CD8-positive, alpha-beta memory T cell (primary cell): ENCODE measurements around the gene ZCCHC3. TPM values are rescaled to one million over a fixed set of nuclear protein-coding genes. Genes with fewer than 3 reads are reported as not detected.

Experiments
- CTCF ChIA-PET: fragments of 350-600 bp; sonication (Branson Sonifier 250); formaldehyde crosslinking; loops from one replicate; lab custom pipeline; 2021; ENCODE audit warnings: antibody characterized with exemption; lab: Charles Lee
- POLR2A ChIA-PET: fragments of 350-600 bp; sonication (Branson Sonifier 250); formaldehyde crosslinking; loops from one replicate; lab custom pipeline; 2021; ENCODE audit warnings: antibody characterized with exemption; lab: Charles Lee
- DNase-seq, 5 donors: peaks; one replicate each; pipeline versions ENCODE4 v3.0.0 to v3.0.0-alpha.2; 2020 to 2022; ENCODE audit warnings: mixed read lengths in 1 of 5
- H3K27ac ChIP-seq: one replicate; pipeline ENCODE4 v1.7.0; 2013; ENCODE audit warnings: low read depth, mild to moderate bottlenecking, low read length, moderate library complexity
- H3K27me3 ChIP-seq: 2 replicates; pipeline ENCODE4 v1.7.0; 2013; ENCODE audit warnings: low read length, mild to moderate bottlenecking; ENCODE audit not compliant: insufficient read depth, poor library complexity, severe bottlenecking
- H3K36me3 ChIP-seq: 2 replicates; pipeline ENCODE4 v1.7.0; 2013; ENCODE audit warnings: mild to moderate bottlenecking, low read length, moderate library complexity; ENCODE audit not compliant: insufficient read depth
- H3K4me1 ChIP-seq: 2 replicates; pipeline ENCODE4 v1.7.0; 2013; ENCODE audit warnings: mild to moderate bottlenecking, low read length, moderate library complexity; ENCODE audit not compliant: insufficient read depth
- H3K4me3 ChIP-seq: 2 replicates; pipeline ENCODE4 v1.7.0; 2013; ENCODE audit warnings: mild to moderate bottlenecking, low read length
- H3K9me3 ChIP-seq: 2 replicates; pipeline ENCODE4 v1.7.0; 2013; ENCODE audit warnings: mild to moderate bottlenecking, low read length
- H3K27ac Mint-ChIP-seq, 8 donors: one replicate each; pipeline ENCODE4 v1.8.0; 2020 to 2021; ENCODE audit warnings: mixed read lengths in 8 of 8, mild to moderate bottlenecking in 6 of 8, inconsistent platforms in 3 of 8, moderate library complexity in 3 of 8
- H3K27me3 Mint-ChIP-seq, 2 donors: one replicate each; pipeline ENCODE4 v1.8.0; 2020 to 2021; ENCODE audit warnings: mixed read lengths in 2 of 2, mild to moderate bottlenecking in 1 of 2, moderate library complexity in 1 of 2
- H3K36me3 Mint-ChIP-seq, 3 donors: one replicate each; pipeline ENCODE4 v1.8.0; 2020 to 2021; ENCODE audit warnings: mixed read lengths in 3 of 3, inconsistent platforms in 1 of 3, mild to moderate bottlenecking in 1 of 3
- H3K4me1 Mint-ChIP-seq, 3 donors: one replicate each; pipeline ENCODE4 v1.8.0; 2020 to 2021; ENCODE audit warnings: mixed read lengths in 3 of 3, inconsistent platforms in 1 of 3, mild to moderate bottlenecking in 1 of 3
- H3K4me3 Mint-ChIP-seq, 7 donors: one replicate each; pipeline ENCODE4 v1.8.0; 2020 to 2021; ENCODE audit warnings: mixed read lengths in 7 of 7, mild to moderate bottlenecking in 6 of 7, moderate library complexity in 4 of 7, inconsistent platforms in 2 of 7
- H3K9me3 Mint-ChIP-seq, 5 donors: one replicate each; pipeline ENCODE4 v1.8.0; 2020 to 2022; ENCODE audit warnings: mixed read lengths in 5 of 5, mild to moderate bottlenecking in 3 of 5, moderate library complexity in 2 of 5, inconsistent platforms in 1 of 5
- polyA plus RNA-seq: library from polyadenylated mRNA; unstranded; fragments of 300-500 nt; fragmentation: Illumina TruSeq; gene quantifications from one replicate; pipeline ENCODE4 v1.2.3, GENCODE V29; 2021
- total RNA-seq, 2 experiments: library from RNA; stranded (reverse); gene quantifications; one replicate each; pipeline ENCODE4 v1.2.3, GENCODE V29; 2021

The ZCCHC3 gene
- total and polyA plus RNA-seq, 3 experiments from 2014 or later, result 14.1 to 25.4 (median 25.3) TPM

- Mint-ChIP-seq H3K4me3 (peak overlapping the region in 6 of 7 donors; percentile 55 to 75 (median 67)), H3K9me3 (no peaks in the 10 kb centered on the region), H3K27ac (peak overlapping the region in 5 of 8 donors; percentile 31 to 73 (median 52)), H3K27me3 (no peaks in the 10 kb centered on the region), H3K36me3 (no peaks in the 10 kb centered on the region), H3K4me1 (peaks cover 9 to 14% (median 10%) of the 10 kb centered on the region in 3 donors)
- ChIA-PET POLR2A (interaction anchor here (0.7 to 0.9 kb wide), 4 partner anchors 8 to 598 kb away, joined by 3 to 7 read pairs (median 5); no protein-coding TSS in a partner anchor), CTCF (interaction anchor here (1.1 to 1.2 kb wide), 3 partner anchors 12 to 20 kb away, joined by 3 to 4 read pairs (median 3); no protein-coding TSS in a partner anchor)
- Histone ChIP-seq H3K9me3 (no peaks in the 10 kb centered on the region), H3K36me3 (no peaks in the 10 kb centered on the region), H3K4me3 (peak overlapping the region; percentile 34), H3K27ac (no peak overlapping the region), H3K4me1 (peaks cover 11% of the 10 kb centered on the region), H3K27me3 (no peaks in the 10 kb centered on the region)
- DNase-seq, result peak; percentile 25 to 82 (median 64)
These were observed 12.7 kb downstream of the ZCCHC3 start for GRCh38 chr20:309841-310644.

GRCh38 chr20:310645-311044, 13.3 kb downstream of the ZCCHC3 start:
- Mint-ChIP-seq H3K27ac (peak overlapping the region in 3 of 8 donors; percentile 51 to 73 (median 52)), H3K4me3 (peak overlapping the region in 6 of 7 donors; percentile 55 to 75 (median 67)), H3K9me3 (no peaks in the 10 kb centered on the region), H3K4me1 (peaks cover 9 to 14% (median 10%) of the 10 kb centered on the region in 3 donors), H3K36me3 (no peaks in the 10 kb centered on the region), H3K27me3 (no peaks in the 10 kb centered on the region)
- POLR2A ChIA-PET, result interaction anchor here (0.7 to 0.9 kb wide), 3 partner anchors 9 to 597 kb away, joined by 5 to 7 read pairs (median 5); no protein-coding TSS in a partner anchor
- no peaks in the 10 kb centered on the region for H3K36me3 ChIP-seq
- H3K27ac ChIP-seq, result no peak overlapping the region
- peak overlapping the region; percentile 34 for H3K4me3 ChIP-seq
- CTCF ChIA-PET, result interaction anchor here (1.1 to 1.2 kb wide), 2 partner anchors 14 to 20 kb away, joined by 3 to 4 read pairs; no protein-coding TSS in a partner anchor
- no peak for DNase-seq
- no peaks in the 10 kb centered on the region for H3K27me3 ChIP-seq
- H3K9me3 ChIP-seq, result no peaks in the 10 kb centered on the region
- H3K4me1 ChIP-seq, result peaks cover 11% of the 10 kb centered on the region

- ChIA-PET POLR2A (no interaction called here), CTCF (interaction anchor here (1.0 to 2.6 kb wide), 2 partner anchors 12 to 14 kb away, joined by 3 to 6 read pairs; partner anchors contain the start of genes SOX12 and ZCCHC3)
- peak overlapping the region in 1 of 8 donors; percentile 15 for H3K27ac Mint-ChIP-seq
- Histone ChIP-seq H3K4me3 (no peak overlapping the region), H3K27me3 (no peaks in the 10 kb centered on the region), H3K9me3 (no peaks in the 10 kb centered on the region), H3K27ac (no peak overlapping the region), H3K4me1 (peaks cover 11% of the 10 kb centered on the region), H3K36me3 (no peaks in the 10 kb centered on the region)
- peaks cover 9 to 14% (median 10%) of the 10 kb centered on the region in 3 donors for H3K4me1 Mint-ChIP-seq
- H3K27me3 Mint-ChIP-seq, result no peaks in the 10 kb centered on the region
- no peak for DNase-seq
- no peak overlapping the region for H3K4me3 Mint-ChIP-seq
- peaks cover 0 to 2% (median 0%) of the 10 kb centered on the region in 3 donors for H3K36me3 Mint-ChIP-seq
- H3K9me3 Mint-ChIP-seq, result no peaks in the 10 kb centered on the region
These were observed 14.2 kb downstream of the ZCCHC3 start for GRCh38 chr20:311609-312008.

DNA sequence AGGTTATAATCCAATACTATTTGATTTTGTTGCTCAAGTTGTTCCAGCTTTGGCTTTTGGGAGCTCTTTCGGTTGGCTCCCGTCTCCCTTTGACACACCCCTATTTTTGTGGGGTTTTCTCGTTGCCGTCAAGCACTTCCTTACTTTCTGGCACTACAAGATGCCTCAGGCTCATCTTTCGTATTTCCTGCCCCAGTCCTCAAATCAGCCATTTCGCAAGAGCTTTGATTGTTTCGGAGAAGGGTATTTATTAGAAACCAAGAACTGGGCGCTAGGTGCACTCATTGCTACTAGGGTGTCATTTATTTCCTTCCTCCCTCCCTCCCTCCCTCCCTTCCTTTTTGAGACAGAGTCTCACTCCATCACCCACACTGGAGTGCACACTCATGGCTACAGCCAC, 14.7 kb downstream of the ZCCHC3 start:
- Mint-ChIP-seq H3K27ac (no peak overlapping the region), H3K36me3 (peaks cover 0 to 2% (median 0%) of the 10 kb centered on the region in 3 donors), H3K4me3 (no peak overlapping the region), H3K27me3 (no peaks in the 10 kb centered on the region), H3K9me3 (no peaks in the 10 kb centered on the region), H3K4me1 (peaks cover 9 to 14% (median 10%) of the 10 kb centered on the region in 3 donors)
- Histone ChIP-seq H3K36me3 (no peaks in the 10 kb centered on the region), H3K4me1 (peaks cover 11% of the 10 kb centered on the region), H3K27ac (no peak overlapping the region), H3K9me3 (no peaks in the 10 kb centered on the region), H3K27me3 (no peaks in the 10 kb centered on the region), H3K4me3 (no peak overlapping the region)
- ChIA-PET CTCF (interaction anchor here (0.8 to 2.6 kb wide), 3 partner anchors 12 to 18 kb away, joined by 3 to 6 read pairs (median 3); partner anchors contain the start of genes SOX12 and ZCCHC3), POLR2A (no interaction called here)
- DNase-seq, result no peak

DNA sequence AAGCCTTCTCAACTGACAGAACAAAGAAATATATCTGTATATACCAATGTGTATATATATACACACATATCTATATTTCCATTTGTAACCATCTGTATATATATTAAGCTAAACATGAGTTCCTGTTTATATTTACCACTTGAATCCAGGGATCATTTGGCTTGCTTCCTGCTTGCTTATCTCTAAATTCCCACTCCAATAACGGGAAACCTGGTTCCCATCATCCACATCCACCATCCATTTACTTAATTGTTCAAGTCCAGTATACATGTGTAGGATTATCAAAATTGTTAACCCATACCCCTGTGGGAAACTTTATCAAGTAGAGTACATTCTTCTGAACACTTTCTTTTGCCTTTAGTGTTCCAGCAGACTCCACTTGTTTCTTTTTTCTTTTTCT, 15.5 kb downstream of the ZCCHC3 start:
- ChIA-PET CTCF (interaction anchor here (0.8 to 2.6 kb wide), 2 partner anchors 11 to 17 kb away, joined by 3 to 6 read pairs; partner anchors contain the start of gene SOX12), POLR2A (no interaction called here)
- no peak for DNase-seq
- H3K4me1 ChIP-seq, result peaks cover 11% of the 10 kb centered on the region
- no peak overlapping the region for H3K4me3 Mint-ChIP-seq
- no peaks in the 10 kb centered on the region for H3K9me3 Mint-ChIP-seq
- H3K9me3 ChIP-seq, result no peaks in the 10 kb centered on the region
- H3K4me3 ChIP-seq, result no peak overlapping the region
- no peaks in the 10 kb centered on the region for H3K27me3 ChIP-seq
- peaks cover 0 to 2% (median 0%) of the 10 kb centered on the region in 3 donors for H3K36me3 Mint-ChIP-seq
- H3K27ac ChIP-seq, result no peak overlapping the region
- no peaks in the 10 kb centered on the region for H3K27me3 Mint-ChIP-seq
- H3K27ac Mint-ChIP-seq, result no peak overlapping the region
- H3K4me1 Mint-ChIP-seq, result peaks cover 9 to 14% (median 10%) of the 10 kb centered on the region in 3 donors
- H3K36me3 ChIP-seq, result no peaks in the 10 kb centered on the region

DNA sequence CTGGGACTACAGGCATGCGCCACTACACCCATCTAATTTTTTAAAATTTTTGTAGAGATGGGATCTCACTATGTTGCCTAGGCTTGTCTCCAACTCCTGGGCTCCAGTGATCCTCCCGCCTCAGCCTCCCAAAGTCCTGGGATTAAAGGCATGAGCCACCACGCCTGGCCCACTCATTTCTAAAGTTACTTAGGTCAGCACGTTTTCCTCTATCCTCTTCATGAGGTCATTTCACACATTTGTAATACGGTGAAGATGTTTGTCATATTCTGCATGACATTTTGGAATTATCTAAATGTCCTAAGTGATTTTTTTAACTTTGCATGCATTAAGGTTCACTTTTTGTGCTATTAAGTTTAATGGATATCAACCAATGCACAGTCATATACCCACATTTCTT, 16.0 kb downstream of the ZCCHC3 start:
- POLR2A ChIA-PET, result no interaction called here
- Mint-ChIP-seq H3K27ac (no peak overlapping the region), H3K9me3 (no peaks in the 10 kb centered on the region), H3K27me3 (no peaks in the 10 kb centered on the region), H3K4me1 (peaks cover 9 to 14% (median 10%) of the 10 kb centered on the region in 3 donors), H3K36me3 (peaks cover 0 to 2% (median 0%) of the 10 kb centered on the region in 3 donors), H3K4me3 (no peak overlapping the region)
- Histone ChIP-seq H3K27me3 (no peaks in the 10 kb centered on the region), H3K36me3 (no peaks in the 10 kb centered on the region), H3K9me3 (no peaks in the 10 kb centered on the region), H3K4me3 (no peak overlapping the region), H3K27ac (no peak overlapping the region), H3K4me1 (peaks cover 11% of the 10 kb centered on the region)
- DNase-seq, result no peak
- CTCF ChIA-PET, result interaction anchor here (2.6 kb wide), 1 partner anchor 11 kb away, joined by 6 read pairs; the partner anchor contains the start of gene SOX12

DNA sequence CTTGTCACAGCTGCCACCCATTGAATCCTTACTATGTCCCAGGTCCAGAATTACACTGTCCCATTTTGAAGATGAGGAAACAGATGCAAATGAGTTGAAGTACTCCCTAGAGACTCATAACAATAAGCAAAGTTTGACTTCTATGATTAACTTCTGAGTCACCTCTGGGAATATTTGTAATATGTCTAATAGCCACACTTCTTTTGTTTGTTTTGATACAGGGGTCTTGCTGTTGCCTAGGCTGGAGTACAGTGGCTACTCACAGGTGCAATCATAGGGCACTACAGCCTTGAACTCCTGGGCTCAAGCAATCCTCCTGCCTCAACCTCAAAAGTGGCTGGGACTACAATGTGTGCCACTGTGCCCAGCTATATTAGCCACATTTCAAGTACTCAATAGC, 16.6 kb downstream of the ZCCHC3 start:
- Mint-ChIP-seq H3K4me3 (no peak overlapping the region), H3K4me1 (peaks cover 9 to 14% (median 10%) of the 10 kb centered on the region in 3 donors), H3K27ac (no peak overlapping the region), H3K9me3 (no peaks in the 10 kb centered on the region), H3K36me3 (peaks cover 0 to 2% (median 0%) of the 10 kb centered on the region in 3 donors), H3K27me3 (no peaks in the 10 kb centered on the region)
- Histone ChIP-seq H3K27ac (no peak overlapping the region), H3K4me1 (peaks cover 11% of the 10 kb centered on the region), H3K9me3 (no peaks in the 10 kb centered on the region), H3K27me3 (no peaks in the 10 kb centered on the region), H3K36me3 (no peaks in the 10 kb centered on the region), H3K4me3 (no peak overlapping the region)
- ChIA-PET CTCF (interaction anchor here (2.6 kb wide), 1 partner anchor 10 kb away, joined by 6 read pairs; the partner anchor contains the start of gene SOX12), POLR2A (no interaction called here)
- DNase-seq, result no peak
